Rectal smooth muscle tissue (tissue), 1 donor: ENCODE results near the gene IGSF21.

Source experiments
- H3K27ac ChIP-seq: one replicate; pipeline ENCODE4 v1.7.0; 2013; ENCODE audit warnings: low read depth, low read length, inconsistent platforms
- H3K27me3 ChIP-seq: one replicate; pipeline ENCODE4 v1.7.0; 2013; ENCODE audit warnings: low read length; ENCODE audit not compliant: control insufficient read depth, insufficient read depth
- H3K36me3 ChIP-seq: one replicate; pipeline ENCODE4 v1.7.0; 2013; ENCODE audit warnings: low read length; ENCODE audit not compliant: control insufficient read depth, insufficient read depth
- H3K4me1 ChIP-seq: one replicate; pipeline ENCODE4 v1.7.0; 2013; ENCODE audit warnings: low read length; ENCODE audit not compliant: control insufficient read depth, insufficient read depth
- H3K4me3 ChIP-seq: one replicate; pipeline ENCODE4 v1.7.0; 2013; ENCODE audit warnings: low read length
- H3K9ac ChIP-seq: one replicate; pipeline ENCODE4 v1.7.0; 2013; ENCODE audit warnings: low read length

IGSF21 gene

DNA sequence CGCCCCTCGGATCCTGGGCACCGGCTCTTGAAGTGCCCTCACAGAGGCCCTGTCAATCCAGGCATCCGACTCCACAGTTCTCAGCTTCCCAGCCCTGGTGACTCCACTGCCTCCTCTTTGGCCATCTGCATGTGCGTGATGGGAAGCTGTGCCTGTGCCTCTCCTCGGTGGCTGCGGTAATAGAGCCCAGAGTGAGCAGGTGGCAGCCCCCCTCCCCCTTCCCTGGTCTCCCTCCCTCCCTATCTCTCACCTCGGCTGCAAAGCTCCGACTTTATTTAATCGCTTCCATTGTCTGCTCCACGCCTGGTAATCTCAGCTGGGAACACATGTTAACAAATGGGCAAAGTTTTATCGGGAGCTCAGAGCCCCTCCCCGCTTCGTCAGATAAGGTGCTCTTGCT is 91.9 kb downstream of the IGSF21 start:
- H3K27me3 ChIP-seq: peaks cover 5% of the 10 kb centered on the region
- H3K27ac ChIP-seq: no peak overlapping the region
- no peak overlapping the region for H3K9ac ChIP-seq
- H3K4me1 ChIP-seq: no peaks in the 10 kb centered on the region
- no peak overlapping the region for H3K4me3 ChIP-seq
- no peaks in the 10 kb centered on the region for H3K36me3 ChIP-seq

DNA sequence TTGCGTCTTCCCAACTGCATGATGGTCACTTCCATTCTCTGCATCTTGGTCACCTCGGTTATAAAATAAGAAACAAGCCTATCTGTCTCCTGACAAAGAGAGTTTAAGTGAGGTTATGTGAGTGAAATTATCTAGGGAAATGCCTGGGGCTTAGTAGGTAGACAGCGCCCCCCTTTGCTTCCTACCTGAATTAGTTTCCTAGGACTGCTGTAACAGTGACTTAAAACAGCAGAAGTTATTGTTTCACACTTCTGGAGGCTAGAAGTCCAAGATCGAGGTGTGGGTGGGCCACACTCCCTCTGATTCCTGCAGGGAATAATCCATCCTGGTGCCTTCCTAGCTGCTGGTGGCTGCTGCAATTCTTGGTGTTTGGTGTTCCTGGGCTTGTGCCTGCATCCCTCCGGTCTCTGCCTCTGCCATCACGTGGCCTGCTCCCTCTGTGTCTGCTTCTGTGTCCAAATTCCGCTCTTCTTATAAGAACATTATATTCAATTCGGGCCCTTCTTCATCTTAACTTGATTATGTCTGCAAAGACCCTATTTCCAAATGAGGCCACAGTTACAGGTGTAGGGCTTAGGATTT is 92.6 kb downstream of the IGSF21 start:
- Histone ChIP-seq H3K36me3 (no peaks in the 10 kb centered on the region), H3K27ac (no peak overlapping the region), H3K9ac (no peak overlapping the region), H3K4me1 (no peaks in the 10 kb centered on the region), H3K27me3 (peaks cover 5% of the 10 kb centered on the region), H3K4me3 (no peak overlapping the region)

DNA sequence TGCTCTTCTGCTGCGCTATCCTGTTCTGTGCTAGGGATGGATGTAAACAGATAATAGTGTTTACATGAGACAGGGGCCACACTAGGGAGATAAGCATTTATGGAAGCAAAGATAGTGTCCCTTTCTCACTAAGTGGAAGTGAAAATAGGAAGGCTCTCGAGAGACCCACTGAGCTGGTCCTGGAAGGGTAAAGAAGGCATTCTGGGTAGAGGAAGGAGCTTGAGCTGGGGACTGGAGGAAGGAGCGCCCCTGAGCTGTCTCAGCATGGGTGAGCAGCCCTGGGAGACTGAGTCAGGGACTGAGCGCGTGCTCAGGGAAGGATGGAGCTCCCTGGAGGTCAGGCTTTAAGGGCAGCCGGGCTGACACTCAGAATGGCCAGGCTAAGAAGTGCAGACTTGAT is 93.3 kb downstream of the IGSF21 start:
- peaks cover 5% of the 10 kb centered on the region for H3K27me3 ChIP-seq
- H3K9ac ChIP-seq: no peak overlapping the region

DNA sequence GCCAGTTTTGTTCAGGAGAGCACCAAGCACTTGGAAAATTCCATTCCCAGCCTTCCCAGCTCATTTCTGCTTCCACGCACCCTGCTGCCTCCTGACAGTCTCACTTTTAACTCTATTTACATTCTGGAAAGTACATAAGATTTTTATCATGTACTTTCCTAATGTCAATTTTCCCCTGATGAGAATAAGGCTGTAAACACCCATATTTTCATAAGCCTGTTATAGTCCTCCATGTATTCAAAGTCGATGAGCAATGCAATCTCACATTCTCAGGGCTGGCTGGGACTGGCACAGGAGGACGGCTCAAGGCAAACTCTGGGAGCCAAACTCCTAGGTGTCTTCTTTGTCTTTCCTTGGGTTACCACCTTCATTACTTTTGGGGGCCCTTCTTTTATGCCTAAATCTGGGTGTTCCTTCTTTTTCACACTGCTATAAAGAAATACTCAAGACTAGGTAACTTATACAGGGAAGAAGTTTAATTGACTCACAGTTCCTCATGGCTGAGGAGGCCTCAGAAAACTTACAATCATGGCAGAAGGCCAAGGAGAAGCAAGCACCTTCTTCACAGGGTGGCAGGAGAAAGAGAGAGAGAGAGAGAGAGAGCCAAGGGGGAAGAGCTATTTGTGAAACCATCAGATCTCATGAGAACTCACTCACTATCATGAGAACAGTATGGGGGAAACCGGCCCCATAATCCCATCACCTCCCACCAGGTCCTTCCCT is 94.6 kb downstream of the IGSF21 start:
- Histone ChIP-seq H3K9ac (no peak overlapping the region), H3K4me1 (no peaks in the 10 kb centered on the region), H3K4me3 (no peak overlapping the region), H3K36me3 (no peaks in the 10 kb centered on the region), H3K27ac (no peak overlapping the region), H3K27me3 (peaks cover 8% of the 10 kb centered on the region)

More for the DNA sequence above, 93.3 kb downstream of the IGSF21 start:
- no peaks in the 10 kb centered on the region for H3K36me3 ChIP-seq
- H3K4me1 ChIP-seq: no peaks in the 10 kb centered on the region
- no peak overlapping the region for H3K27ac ChIP-seq
- H3K4me3 ChIP-seq: no peak overlapping the region

DNA sequence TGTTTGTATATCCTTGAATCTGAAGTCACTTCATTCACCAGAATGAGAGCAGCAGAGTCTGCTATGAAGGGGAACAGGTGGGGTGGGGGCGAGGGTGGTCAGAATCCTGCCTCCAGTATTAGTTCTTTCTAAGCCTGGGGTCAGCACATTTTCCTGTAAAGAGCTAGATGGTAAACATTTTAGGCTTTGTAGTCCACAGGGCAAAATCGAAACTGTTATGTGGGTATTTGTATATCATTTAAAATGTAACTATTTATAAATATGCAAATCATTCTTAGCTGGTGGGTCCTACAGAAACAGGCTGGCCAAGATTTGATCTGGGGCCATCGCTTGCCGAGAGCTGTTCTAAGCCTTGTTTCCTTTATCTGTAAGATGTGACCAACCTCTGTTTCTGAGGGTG is 96.0 kb downstream of the IGSF21 start:
- H3K4me3 ChIP-seq: no peak overlapping the region
- H3K36me3 ChIP-seq: no peaks in the 10 kb centered on the region
- H3K27ac ChIP-seq: no peak overlapping the region
- peaks cover 8% of the 10 kb centered on the region for H3K27me3 ChIP-seq
- no peak overlapping the region for H3K9ac ChIP-seq
- no peaks in the 10 kb centered on the region for H3K4me1 ChIP-seq

DNA sequence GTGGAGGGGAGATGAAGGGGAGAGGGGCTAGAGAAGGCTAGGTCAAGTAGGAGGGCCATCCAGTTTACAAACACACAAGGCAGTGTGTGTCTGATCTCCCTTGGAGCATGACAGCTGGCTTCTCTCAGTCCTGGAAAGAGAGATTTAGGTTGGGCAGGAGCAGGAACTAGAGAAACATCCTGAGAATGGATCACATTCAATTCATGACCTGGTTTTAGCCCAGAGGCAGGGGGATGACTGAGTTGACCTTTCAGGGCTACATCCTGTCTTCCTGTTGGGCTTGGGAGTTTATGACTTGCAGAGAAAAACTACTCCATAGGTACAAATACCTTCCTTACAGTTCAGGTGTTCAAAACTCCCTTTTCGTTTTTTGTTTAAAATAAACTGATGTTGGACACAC is 97.0 kb downstream of the IGSF21 start:
- Histone ChIP-seq H3K36me3 (no peaks in the 10 kb centered on the region), H3K4me3 (no peak overlapping the region), H3K27me3 (peaks cover 8% of the 10 kb centered on the region), H3K9ac (no peak overlapping the region), H3K27ac (no peak overlapping the region), H3K4me1 (no peaks in the 10 kb centered on the region)

DNA sequence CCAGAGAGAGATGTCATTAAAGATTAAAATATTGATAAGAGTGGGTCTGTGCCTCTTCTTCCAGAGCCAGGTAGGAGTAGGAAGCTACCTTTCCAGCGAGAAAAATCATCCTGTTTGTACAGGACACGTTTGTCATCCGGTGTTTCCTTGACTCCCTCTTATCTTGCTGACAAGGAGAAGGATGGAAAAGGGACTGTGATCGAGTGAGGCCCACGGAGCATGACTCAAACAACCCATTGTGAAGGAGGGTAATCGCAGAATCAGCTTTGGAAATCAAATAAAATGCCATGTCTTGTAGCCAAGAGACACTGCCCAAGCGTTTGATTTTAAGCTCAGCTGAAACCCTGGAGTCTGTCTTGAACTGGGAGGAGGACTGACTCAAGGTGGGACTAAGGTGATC is 97.7 kb downstream of the IGSF21 start:
- Histone ChIP-seq H3K27ac (no peak overlapping the region), H3K4me1 (no peaks in the 10 kb centered on the region), H3K4me3 (no peak overlapping the region), H3K36me3 (no peaks in the 10 kb centered on the region), H3K27me3 (peaks cover 5% of the 10 kb centered on the region), H3K9ac (no peak overlapping the region)

DNA sequence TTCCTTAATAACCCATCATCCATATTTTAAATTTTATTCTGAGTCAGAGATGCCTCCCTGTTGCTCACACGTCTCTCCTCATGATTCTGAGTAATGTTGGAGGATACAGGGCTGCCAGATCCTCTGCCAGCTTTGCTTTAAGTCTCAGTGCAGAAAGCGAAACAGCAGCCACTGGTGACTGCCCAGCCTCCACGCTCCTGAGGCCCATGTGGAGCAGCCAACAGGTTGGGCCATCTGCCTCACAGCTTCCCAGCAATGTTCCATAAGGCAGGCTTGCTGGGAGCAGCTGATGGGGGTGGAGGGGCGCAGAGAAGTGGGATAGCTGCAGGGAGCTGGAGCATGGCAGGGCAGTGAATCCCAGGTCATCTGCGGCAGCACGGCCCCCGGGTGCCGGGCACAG is 104.2 kb downstream of the IGSF21 start:
- no peaks in the 10 kb centered on the region for H3K27me3 ChIP-seq
- no peaks in the 10 kb centered on the region for H3K4me1 ChIP-seq
- no peak overlapping the region for H3K27ac ChIP-seq
- H3K9ac ChIP-seq: no peak overlapping the region
- H3K36me3 ChIP-seq: no peaks in the 10 kb centered on the region
- H3K4me3 ChIP-seq: no peak overlapping the region

DNA sequence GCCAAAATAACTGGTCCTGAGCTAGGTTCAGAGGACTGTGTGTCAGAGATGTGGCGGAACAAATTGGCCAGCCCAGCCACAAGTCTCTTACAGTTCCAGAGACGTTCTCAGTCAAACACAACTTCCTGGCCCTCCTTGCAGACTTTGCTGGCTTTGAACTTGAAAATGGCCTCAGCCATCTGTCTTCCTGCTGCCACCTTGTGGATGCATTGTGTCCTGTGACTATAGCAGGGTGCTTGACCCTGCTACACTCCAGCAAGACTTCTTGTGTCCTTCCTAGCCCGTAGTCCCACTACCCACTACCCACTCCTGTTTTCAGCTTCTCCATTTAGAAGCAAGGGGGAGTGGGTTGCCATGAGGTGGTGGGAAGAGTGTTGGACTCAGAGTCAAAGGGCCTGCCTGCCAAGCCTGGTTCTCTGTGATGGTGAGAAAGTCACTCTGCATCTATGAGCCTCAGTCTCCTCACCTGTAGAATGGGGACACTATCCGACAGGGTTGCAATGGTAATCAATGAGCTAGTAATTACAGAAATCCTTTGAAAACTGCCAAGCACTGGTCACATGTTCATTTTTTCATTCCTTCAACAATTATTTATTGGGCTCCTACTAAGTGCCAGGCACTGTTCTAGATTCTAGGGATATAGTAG is 109.9 kb downstream of the IGSF21 start:
- Histone ChIP-seq H3K27ac (no peak overlapping the region), H3K36me3 (no peaks in the 10 kb centered on the region), H3K27me3 (no peaks in the 10 kb centered on the region), H3K4me1 (no peaks in the 10 kb centered on the region), H3K4me3 (no peak overlapping the region), H3K9ac (no peak overlapping the region)

DNA sequence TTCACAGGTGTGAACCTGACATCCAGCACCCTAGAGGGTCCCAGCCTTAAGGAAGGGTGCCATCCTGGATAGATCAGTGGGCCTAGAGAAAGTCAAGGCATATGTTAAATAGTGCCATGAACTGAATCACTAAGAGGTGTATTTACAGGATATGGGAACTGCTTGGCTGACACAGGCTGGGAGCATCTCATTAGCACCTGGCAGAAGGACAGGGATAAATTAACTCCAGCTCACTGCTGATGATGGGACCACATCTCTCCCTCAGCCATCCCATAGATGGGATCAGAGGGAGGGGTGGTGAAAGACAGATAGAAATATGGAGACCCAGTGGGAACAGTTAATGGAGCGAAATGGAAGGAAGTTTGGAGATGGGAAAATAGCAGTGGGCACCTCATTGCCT is 122.0 kb downstream of the IGSF21 start:
- H3K4me3 ChIP-seq: no peak overlapping the region
- H3K27ac ChIP-seq: no peak overlapping the region
- H3K36me3 ChIP-seq: no peaks in the 10 kb centered on the region
- no peaks in the 10 kb centered on the region for H3K4me1 ChIP-seq
- no peak overlapping the region for H3K9ac ChIP-seq
- peaks cover 3% of the 10 kb centered on the region for H3K27me3 ChIP-seq

DNA sequence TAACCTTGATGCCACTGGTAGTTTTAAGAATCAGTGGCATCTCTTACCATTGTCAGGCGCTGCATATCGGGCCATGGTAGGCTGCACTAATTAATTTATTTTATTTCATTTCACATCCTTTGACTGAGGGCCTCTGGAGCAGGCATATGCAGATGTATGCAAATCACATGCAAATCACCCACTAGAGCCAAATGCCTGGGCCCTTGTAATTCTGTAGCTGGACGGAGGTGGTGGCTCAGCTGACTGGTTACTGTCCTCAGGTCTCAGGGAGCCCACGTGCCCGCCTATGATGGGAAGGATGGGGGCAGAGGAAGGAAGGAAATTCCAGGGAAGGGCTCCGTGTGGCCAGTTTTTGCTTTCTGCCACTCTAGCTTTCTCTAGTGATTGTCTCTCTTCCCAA is 122.7 kb downstream of the IGSF21 start:
- no peaks in the 10 kb centered on the region for H3K4me1 ChIP-seq
- peaks cover 3% of the 10 kb centered on the region for H3K27me3 ChIP-seq
- no peak overlapping the region for H3K4me3 ChIP-seq
- no peaks in the 10 kb centered on the region for H3K36me3 ChIP-seq
- H3K9ac ChIP-seq: no peak overlapping the region
- H3K27ac ChIP-seq: no peak overlapping the region

DNA sequence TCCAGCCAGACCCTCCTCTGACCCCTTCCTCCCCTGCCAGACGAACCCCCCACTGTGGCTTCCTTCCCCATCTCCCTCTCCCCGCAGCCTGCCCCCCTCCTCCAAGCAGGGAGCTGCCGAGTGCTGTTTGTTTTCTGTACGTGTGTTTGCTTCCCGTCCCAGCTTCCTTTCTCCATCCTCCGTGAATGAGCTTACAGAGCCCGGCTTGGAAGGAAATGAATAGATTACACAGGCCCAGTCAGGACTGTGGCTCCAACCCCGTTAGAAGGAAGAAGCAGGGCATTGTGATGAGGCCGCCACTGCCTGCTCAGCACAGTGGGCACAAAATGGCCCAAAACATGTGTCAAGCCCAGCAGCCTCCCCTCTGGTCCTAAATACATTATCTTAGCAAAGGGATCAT is 123.2 kb downstream of the IGSF21 start:
- H3K4me1 ChIP-seq: no peaks in the 10 kb centered on the region
- H3K27me3 ChIP-seq: peaks cover 3% of the 10 kb centered on the region
- no peaks in the 10 kb centered on the region for H3K36me3 ChIP-seq
- no peak overlapping the region for H3K4me3 ChIP-seq
- H3K9ac ChIP-seq: no peak overlapping the region
- no peak overlapping the region for H3K27ac ChIP-seq

DNA sequence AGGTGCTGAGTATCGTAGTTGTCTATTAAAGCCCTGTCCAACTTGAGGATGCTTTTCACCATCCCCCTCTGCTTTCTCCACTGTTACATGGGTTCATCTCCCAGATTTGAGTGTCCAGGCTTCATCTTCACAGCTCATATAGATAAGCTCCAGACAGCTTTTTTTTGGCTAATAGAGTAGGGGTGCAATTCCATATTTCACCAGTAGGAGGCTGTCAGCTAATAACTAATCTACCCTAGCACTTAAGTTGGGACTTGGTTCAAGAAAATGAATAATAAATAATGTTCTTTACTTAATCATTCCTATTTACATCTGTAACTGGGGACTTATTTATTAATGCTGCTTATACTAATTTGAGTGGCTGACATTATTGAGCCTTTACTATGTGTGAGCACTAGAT is 124.5 kb downstream of the IGSF21 start:
- Histone ChIP-seq H3K27ac (no peak overlapping the region), H3K4me1 (no peaks in the 10 kb centered on the region), H3K27me3 (peaks cover 3% of the 10 kb centered on the region), H3K4me3 (no peak overlapping the region), H3K36me3 (no peaks in the 10 kb centered on the region), H3K9ac (no peak overlapping the region)
